HCT116 (cell line): ENCODE measurements around the gene GPR45. TPM values are rescaled to one million over a fixed set of nuclear protein-coding genes. Genes with fewer than 3 reads are reported as not detected.

Experiments
- ATAC-seq: fragments of 200-7000 bp; cut with Tn5 transposase; 2 replicates; pipeline ENCODE4 v1.9.1; 2020; ENCODE audit warnings: mild to moderate bottlenecking, moderate library complexity
- BruUV-seq: library from RNA; stranded (reverse); fragments of 400-500 nt; replicated peaks from 2 replicates; lab custom pipeline; 2021; lab: Mats Ljungman, UMichigan
- CTCF ChIA-PET: fragments of 300-600 bp; sonication (Branson Sonifier 250); formaldehyde crosslinking; loops from one replicate; lab custom pipeline; 2021; ENCODE audit warnings: antibody characterized with exemption; lab: Charles Lee
- POLR2A ChIA-PET: fragments of 300-600, 350-600 bp; sonication (Branson Sonifier 250); formaldehyde crosslinking; loops from one replicate; lab custom pipeline; 2021; ENCODE audit warnings: antibody characterized with exemption; lab: Charles Lee
- RAD21 ChIA-PET, 2 experiments: fragments of 300-600 bp; sonication (Branson Sonifier 250); formaldehyde crosslinking; loops; one replicate each; lab custom pipeline; 2023; ENCODE audit warnings: low total read pairs in 2 of 2; ENCODE audit not compliant: uncharacterized antibody in 2 of 2, unreplicated experiment in 2 of 2, low non-redundant PET in 1 of 2; lab: Charles Lee
- DNase-seq: peaks from one replicate; pipeline ENCODE4 v3.0.0-alpha.2; 2010; ENCODE audit warnings: low read depth, low spot score
- H2AFZ ChIP-seq: fragments of 200-600 bp; shearing (Covaris generic), sonication (generic); 2 replicates; pipeline ENCODE4 v1.6.1; 2017; ENCODE audit warnings: low read depth, mixed run types, mixed read lengths, antibody characterized with exemption, low read length; ENCODE audit not compliant: poor library complexity, severe bottlenecking
- H3K27ac ChIP-seq: 2 replicates; pipeline ENCODE4 v1.5.1; 2012; ENCODE audit warnings: low read depth, low read length
- H3K27me3 ChIP-seq: fragments of 200-600 bp; sonication (generic); 2 replicates; pipeline ENCODE4 v1.6.1; 2016; ENCODE audit warnings: mixed run types, low read length, mixed read lengths; ENCODE audit not compliant: insufficient read depth
- H3K36me3 ChIP-seq, 2 experiments: fragments of 200-500 bp in 1 of 2; fragments of 200-600 bp in 1 of 2; sonication (Bioruptor generic) in 1 of 2; sonication (generic) in 1 of 2; 2 replicates each; pipeline versions ENCODE4 v1.5.1 to v1.6.1; 2014 to 2016; ENCODE audit warnings: low read length in 2 of 2, inconsistent platforms in 1 of 2, mixed read lengths in 1 of 2, mixed run types in 1 of 2; ENCODE audit not compliant: insufficient read depth in 2 of 2, control insufficient read depth in 1 of 2
- H3K4me1 ChIP-seq, 2 experiments: fragments of 200-600 bp in 1 of 2; sonication (generic) in 1 of 2; 2 replicates each; pipeline versions ENCODE4 v1.5.1 to v1.6.1; 2012 to 2017; ENCODE audit warnings: low read length in 2 of 2, inconsistent platforms in 1 of 2, mild to moderate bottlenecking in 1 of 2, mixed read lengths in 1 of 2, mixed run types in 1 of 2, moderate library complexity in 1 of 2; ENCODE audit not compliant: insufficient read depth in 2 of 2, control insufficient read depth in 1 of 2
- H3K4me2 ChIP-seq: fragments of 200-600 bp; sonication (generic); 2 replicates; pipeline ENCODE4 v1.6.1; 2017; ENCODE audit warnings: mixed run types, low read length, mixed read lengths
- H3K4me3 ChIP-seq, 2 experiments: fragments of 200-600 bp in 1 of 2; sonication (generic) in 1 of 2; replicated peaks in 1 of 2; 2 replicates each; pipeline ENCODE4 v1.5.1; 2011 to 2016; ENCODE audit warnings: low read length in 2 of 2, control low read depth in 1 of 2, low read depth in 1 of 2, mild to moderate bottlenecking in 1 of 2, mixed read lengths in 1 of 2, mixed run types in 1 of 2
- H3K79me2 ChIP-seq: fragments of 200-600 bp; sonication (generic); 2 replicates; pipeline ENCODE4 v1.6.1; 2017; ENCODE audit warnings: mild to moderate bottlenecking, mixed run types, low read length, moderate library complexity, mixed read lengths; ENCODE audit not compliant: insufficient read depth
- H3K9ac ChIP-seq: fragments of 200-600 bp; sonication (generic); 2 replicates; pipeline ENCODE4 v1.6.1; 2016; ENCODE audit warnings: low read length, mixed read lengths
- H3K9me2 ChIP-seq: fragments of 200-600 bp; sonication (generic), shearing (Covaris generic); 2 replicates; pipeline ENCODE4 v1.6.1; 2017; ENCODE audit warnings: mixed run types, mild to moderate bottlenecking, moderate library complexity; ENCODE audit not compliant: insufficient read depth
- H3K9me3 ChIP-seq, 2 experiments: fragments of 200-500 bp in 1 of 2; fragments of 200-600 bp in 1 of 2; sonication (Bioruptor generic) in 1 of 2; sonication (generic) in 1 of 2; 2 replicates each; pipeline ENCODE4 v1.6.1; 2014 to 2017; ENCODE audit warnings: low read length in 2 of 2, mixed read lengths in 2 of 2, inconsistent platforms in 1 of 2, low read depth in 1 of 2, mild to moderate bottlenecking in 1 of 2, mixed run types in 1 of 2, moderate library complexity in 1 of 2; ENCODE audit not compliant: control insufficient read depth in 1 of 2, insufficient read depth in 1 of 2
- H4K20me1 ChIP-seq: fragments of 200-600 bp; sonication (generic), shearing (Covaris generic); 2 replicates; pipeline ENCODE4 v1.6.1; 2017; ENCODE audit warnings: mixed run types, mild to moderate bottlenecking, moderate library complexity; ENCODE audit not compliant: insufficient read depth
- ATF3 ChIP-seq: IDR thresholded peaks from 2 replicates; pipeline ENCODE4 v1.6.1; 2012
- CEBPB ChIP-seq: IDR thresholded peaks from 2 replicates; pipeline ENCODE4 v1.6.1; 2012; ENCODE audit warnings: low read depth
- EGR1 ChIP-seq: IDR thresholded peaks from 2 replicates; pipeline ENCODE4 v1.6.1; 2012; ENCODE audit warnings: low read depth
- ELF1 ChIP-seq: IDR thresholded peaks from 2 replicates; pipeline ENCODE4 v1.6.1; 2012; ENCODE audit warnings: low read depth, borderline replicate concordance
- EZH2 ChIP-seq: fragments of 200-600 bp; sonication (generic); IDR thresholded peaks from 2 replicates; pipeline ENCODE4 v1.6.1; 2017; ENCODE audit warnings: antibody characterized with exemption, mixed run types
- FOSL1 ChIP-seq: IDR thresholded peaks from 2 replicates; pipeline ENCODE4 v1.6.1; 2012; ENCODE audit warnings: low read depth
- POLR2AphosphoS5 ChIP-seq: IDR thresholded peaks from 2 replicates; pipeline ENCODE4 v1.6.1; 2011; ENCODE audit warnings: mild to moderate bottlenecking, low read depth, low read length, moderate library complexity
- RAD21 ChIP-seq: IDR thresholded peaks from 2 replicates; pipeline ENCODE4 v1.6.1; 2012; ENCODE audit warnings: low read depth, mild to moderate bottlenecking
- SIN3A ChIP-seq: IDR thresholded peaks from 2 replicates; pipeline ENCODE4 v1.6.1; 2012; ENCODE audit warnings: low read depth
- SRF ChIP-seq: IDR thresholded peaks from 2 replicates; pipeline ENCODE4 v1.6.1; 2012; ENCODE audit warnings: low read depth
- TCF7L2 ChIP-seq: IDR thresholded peaks from 2 replicates; pipeline ENCODE4 v1.7.0; 2011; ENCODE audit warnings: borderline replicate concordance, inconsistent platforms; ENCODE audit not compliant: insufficient read depth, insufficient read length; ENCODE audit errors: extremely low read depth
- YY1 ChIP-seq: IDR thresholded peaks from 2 replicates; pipeline ENCODE4 v1.6.1; 2011; ENCODE audit warnings: low read length, low read depth, moderate library complexity, mild to moderate bottlenecking; ENCODE audit not compliant: insufficient replicate concordance; ENCODE audit errors: extremely low read depth
- ZNF274 ChIP-seq: fragments of 200-500 bp; sonication (Bioruptor generic); IDR thresholded peaks from 2 replicates; pipeline ENCODE4 v1.6.1; 2014; ENCODE audit warnings: mild to moderate bottlenecking, low read depth, low read length, inconsistent platforms
- intact Hi-C: fragments of 100-400 bp; cut with micrococcal nuclease; formaldehyde crosslinking; loops from 2 replicates; pipeline ENCODE4 v1.10.0; 2022
- total RNA-seq: library from RNA; stranded (reverse); gene quantifications from one replicate; pipeline ENCODE4 v1.2.1, GENCODE V29; 2021; ENCODE audit not compliant: unreplicated experiment
- TF ChIP-seq, protein P1 (sequence below): IDR thresholded peaks from 2 replicates; pipeline ENCODE4 v1.6.1; 2011; ENCODE audit warnings: mild to moderate bottlenecking, low read length, moderate library complexity; ENCODE audit not compliant: insufficient replicate concordance; ENCODE audit errors: extremely low read depth

The GPR45 gene
- total RNA-seq, 1 experiment from 2014 or later, result 0.30 TPM

- TF ChIP-seq POLR2AphosphoS5 (no peak), ATF3 (no peak), EGR1 (no peak), SIN3A (no peak), CEBPB (no peak), YY1 (no peak), ZNF274 (no peak), EZH2 (no peak), FOSL1 (no peak), TCF7L2 (no peak), SRF (no peak), RAD21 (no peak), ELF1 (no peak)
- TF ChIP-seq, protein P1, sequence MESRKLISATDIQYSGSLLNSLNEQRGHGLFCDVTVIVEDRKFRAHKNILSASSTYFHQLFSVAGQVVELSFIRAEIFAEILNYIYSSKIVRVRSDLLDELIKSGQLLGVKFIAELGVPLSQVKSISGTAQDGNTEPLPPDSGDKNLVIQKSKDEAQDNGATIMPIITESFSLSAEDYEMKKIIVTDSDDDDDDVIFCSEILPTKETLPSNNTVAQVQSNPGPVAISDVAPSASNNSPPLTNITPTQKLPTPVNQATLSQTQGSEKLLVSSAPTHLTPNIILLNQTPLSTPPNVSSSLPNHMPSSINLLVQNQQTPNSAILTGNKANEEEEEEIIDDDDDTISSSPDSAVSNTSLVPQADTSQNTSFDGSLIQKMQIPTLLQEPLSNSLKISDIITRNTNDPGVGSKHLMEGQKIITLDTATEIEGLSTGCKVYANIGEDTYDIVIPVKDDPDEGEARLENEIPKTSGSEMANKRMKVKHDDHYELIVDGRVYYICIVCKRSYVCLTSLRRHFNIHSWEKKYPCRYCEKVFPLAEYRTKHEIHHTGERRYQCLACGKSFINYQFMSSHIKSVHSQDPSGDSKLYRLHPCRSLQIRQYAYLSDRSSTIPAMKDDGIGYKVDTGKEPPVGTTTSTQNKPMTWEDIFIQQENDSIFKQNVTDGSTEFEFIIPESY, result no peak
- TF ChIP-seq, all 23 proteins: peak for 0
- POLR2A ChIA-PET, result no interaction called here
- H3K36me3 ChIP-seq, result no peaks in the 10 kb centered on the region
- ATAC-seq (no peak), DNase-seq (no peak)
- H3K27ac ChIP-seq, result no peak overlapping the region
- no peak overlapping the region for H3K4me2 ChIP-seq
- BruUV-seq, result no TSS peak
- H3K27me3 ChIP-seq, result no peaks in the 10 kb centered on the region
- H3K79me2 ChIP-seq, result no peaks in the 10 kb centered on the region
- H3K9ac ChIP-seq, result no peak overlapping the region
- H3K9me3 ChIP-seq, result peaks cover 0 to 4% of the 10 kb centered on the region in 2 experiments; a peak in 1 of 4 replicates
- CTCF ChIA-PET, result no interaction called here
- RAD21 ChIA-PET, result no interaction called here
- intact Hi-C loops, result no loop called here
- no peaks in the 10 kb centered on the region; a peak in 1 of 4 replicates for H3K4me1 ChIP-seq
- no peak overlapping the region for H2AFZ ChIP-seq
- no peak overlapping the region for H3K4me3 ChIP-seq
- no peaks in the 10 kb centered on the region for H3K9me2 ChIP-seq
- H4K20me1 ChIP-seq, result no peaks in the 10 kb centered on the region
Observed at GRCh38 chr2:105194022-105194675, 47.4 kb upstream of the GPR45 start.
